Measurements from ENCODE around the gene FRMD3.

DNA sequence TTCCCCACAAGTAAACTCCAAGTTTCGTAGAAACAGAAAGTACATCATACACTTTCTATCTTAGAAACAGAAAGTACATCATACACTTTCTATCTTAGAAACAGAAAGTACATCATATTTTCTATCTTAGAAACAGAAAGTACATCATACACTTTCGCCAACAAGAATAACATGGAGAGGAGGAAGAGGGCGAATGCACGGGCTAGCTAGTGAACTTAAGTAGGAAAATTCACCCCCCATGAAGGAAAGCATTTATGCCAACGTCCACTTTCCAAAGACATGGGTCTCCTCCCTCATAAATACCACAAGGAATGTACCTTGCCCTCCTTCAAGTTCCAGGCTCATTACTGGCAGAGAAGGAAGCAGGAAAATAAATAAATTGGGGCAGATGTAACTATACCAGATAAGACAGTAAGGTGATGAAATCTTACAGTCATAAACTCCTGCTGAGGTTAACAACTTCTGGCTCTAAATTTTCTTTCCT, 64.7 kb downstream of the FRMD3 start:
- TF ChIP-seq, protein P1, sequence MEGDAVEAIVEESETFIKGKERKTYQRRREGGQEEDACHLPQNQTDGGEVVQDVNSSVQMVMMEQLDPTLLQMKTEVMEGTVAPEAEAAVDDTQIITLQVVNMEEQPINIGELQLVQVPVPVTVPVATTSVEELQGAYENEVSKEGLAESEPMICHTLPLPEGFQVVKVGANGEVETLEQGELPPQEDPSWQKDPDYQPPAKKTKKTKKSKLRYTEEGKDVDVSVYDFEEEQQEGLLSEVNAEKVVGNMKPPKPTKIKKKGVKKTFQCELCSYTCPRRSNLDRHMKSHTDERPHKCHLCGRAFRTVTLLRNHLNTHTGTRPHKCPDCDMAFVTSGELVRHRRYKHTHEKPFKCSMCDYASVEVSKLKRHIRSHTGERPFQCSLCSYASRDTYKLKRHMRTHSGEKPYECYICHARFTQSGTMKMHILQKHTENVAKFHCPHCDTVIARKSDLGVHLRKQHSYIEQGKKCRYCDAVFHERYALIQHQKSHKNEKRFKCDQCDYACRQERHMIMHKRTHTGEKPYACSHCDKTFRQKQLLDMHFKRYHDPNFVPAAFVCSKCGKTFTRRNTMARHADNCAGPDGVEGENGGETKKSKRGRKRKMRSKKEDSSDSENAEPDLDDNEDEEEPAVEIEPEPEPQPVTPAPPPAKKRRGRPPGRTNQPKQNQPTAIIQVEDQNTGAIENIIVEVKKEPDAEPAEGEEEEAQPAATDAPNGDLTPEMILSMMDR (IDR thresholded peaks at IDR 0.05), result no peak
- TF ChIP-seq POLR2A (IDR thresholded peaks at IDR 0.05), result no peak
- TF ChIP-seq POLR2AphosphoS5 (IDR thresholded peaks at IDR 0.05), result no peak
